Measurements from ENCODE around the gene SHC3. TPM values are rescaled to one million over a fixed set of nuclear protein-coding genes. Genes with fewer than 3 reads are reported as not detected.

The SHC3 gene
- total and polyA plus RNA-seq, 2 donors from 2014 or later, result 0.95 to 1.5 TPM

DNA sequence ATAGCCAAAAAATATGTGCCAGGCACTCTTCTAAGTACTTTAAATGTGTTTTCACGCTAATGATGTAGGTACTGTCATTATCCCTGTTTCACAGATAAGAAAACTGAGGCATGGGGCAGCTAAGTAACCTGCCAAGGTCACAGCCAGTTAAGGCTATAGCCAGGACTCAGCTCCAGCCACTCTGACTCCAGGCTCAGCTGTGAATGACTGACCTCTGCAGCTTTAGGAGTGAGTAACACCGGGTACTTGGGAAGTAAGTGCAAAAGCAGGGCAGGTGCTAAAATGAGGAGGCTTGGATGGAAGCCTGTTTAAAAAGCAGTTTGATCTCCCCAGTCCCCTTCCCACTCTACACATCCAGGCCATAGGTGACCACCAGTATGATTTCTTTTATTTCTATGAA lies 10.6 kb upstream of the SHC3 start:
- Histone ChIP-seq H3K4me1 (ENCODE audit: control insufficient read depth in 2 of 3, insufficient read depth in 2 of 3, low read depth in 1 of 3, low read length in 3 of 3) (no peaks in the 10 kb centered on the region), H3K4me3 (ENCODE audit: low read length in 3 of 3) (no peak overlapping the region), H3K27ac (ENCODE audit: low read depth in 2 of 2, low read length in 2 of 2) (no peak overlapping the region), H3K27me3 (ENCODE audit: control insufficient read depth, insufficient read depth, low read length) (no peaks in the 10 kb centered on the region), H3K9me3 (ENCODE audit: control insufficient read depth in 2 of 3, insufficient read depth in 1 of 3, low read length in 3 of 3) (no peaks in the 10 kb centered on the region), H3K9ac (ENCODE audit: low read length in 3 of 3) (no peak overlapping the region), H3K36me3 (ENCODE audit: control insufficient read depth in 2 of 3, insufficient read depth in 3 of 3, low read length in 3 of 3) (no peaks in the 10 kb centered on the region)
- no peak for FAIRE-seq
- TF ChIP-seq, protein P1, sequence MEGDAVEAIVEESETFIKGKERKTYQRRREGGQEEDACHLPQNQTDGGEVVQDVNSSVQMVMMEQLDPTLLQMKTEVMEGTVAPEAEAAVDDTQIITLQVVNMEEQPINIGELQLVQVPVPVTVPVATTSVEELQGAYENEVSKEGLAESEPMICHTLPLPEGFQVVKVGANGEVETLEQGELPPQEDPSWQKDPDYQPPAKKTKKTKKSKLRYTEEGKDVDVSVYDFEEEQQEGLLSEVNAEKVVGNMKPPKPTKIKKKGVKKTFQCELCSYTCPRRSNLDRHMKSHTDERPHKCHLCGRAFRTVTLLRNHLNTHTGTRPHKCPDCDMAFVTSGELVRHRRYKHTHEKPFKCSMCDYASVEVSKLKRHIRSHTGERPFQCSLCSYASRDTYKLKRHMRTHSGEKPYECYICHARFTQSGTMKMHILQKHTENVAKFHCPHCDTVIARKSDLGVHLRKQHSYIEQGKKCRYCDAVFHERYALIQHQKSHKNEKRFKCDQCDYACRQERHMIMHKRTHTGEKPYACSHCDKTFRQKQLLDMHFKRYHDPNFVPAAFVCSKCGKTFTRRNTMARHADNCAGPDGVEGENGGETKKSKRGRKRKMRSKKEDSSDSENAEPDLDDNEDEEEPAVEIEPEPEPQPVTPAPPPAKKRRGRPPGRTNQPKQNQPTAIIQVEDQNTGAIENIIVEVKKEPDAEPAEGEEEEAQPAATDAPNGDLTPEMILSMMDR (IDR thresholded peaks at IDR 0.05; ENCODE audit: borderline replicate concordance, extremely low read depth, insufficient read depth), result no peak
- intact Hi-C loops (cut with DNase I), result no loop called here
- DNase-seq, result no peak

DNA sequence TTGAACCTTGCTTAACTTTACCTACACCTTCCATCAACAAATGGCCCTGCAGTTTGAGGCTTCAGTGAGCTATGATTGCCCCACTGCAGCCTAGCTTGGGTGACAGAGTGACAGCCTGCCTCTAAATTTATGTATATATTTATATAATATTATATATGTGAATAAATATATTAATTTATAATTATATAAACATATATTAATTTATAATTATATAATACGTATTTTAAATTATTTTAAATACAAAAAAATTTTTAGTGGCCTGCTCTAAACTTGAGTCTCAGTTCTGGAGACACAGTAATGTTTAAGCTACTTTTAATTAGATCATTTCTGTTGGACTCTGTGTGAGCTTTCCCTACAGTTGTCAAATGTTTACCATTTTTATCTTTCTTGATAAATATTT lies 9.3 kb upstream of the SHC3 start:
- FAIRE-seq, result no peak
- TF ChIP-seq, protein P1 (IDR thresholded peaks at IDR 0.05; ENCODE audit: borderline replicate concordance, extremely low read depth, insufficient read depth), result no peak
- no peak overlapping the region for H3K4me3 ChIP-seq (ENCODE audit: low read length in 3 of 3)

DNA sequence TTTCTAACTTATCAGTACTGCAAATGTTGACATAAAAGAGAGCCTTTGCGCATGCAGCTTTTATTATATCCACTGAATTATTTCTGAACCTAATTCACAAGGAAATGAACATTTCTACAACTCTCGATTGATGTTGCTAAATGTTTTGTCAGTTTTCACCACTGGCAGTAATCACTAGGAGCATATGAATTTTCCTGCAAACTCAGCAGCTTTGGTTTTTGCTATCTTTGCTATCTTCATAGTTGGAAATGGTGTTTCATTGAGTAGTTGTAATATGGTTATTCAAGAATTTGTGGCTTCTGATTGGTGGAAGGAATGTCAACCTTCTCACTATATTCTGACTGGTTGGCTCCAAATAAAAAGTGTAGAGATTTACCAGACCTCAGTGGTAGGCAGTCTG lies 8.9 kb upstream of the SHC3 start:
- H3K27me3 ChIP-seq (ENCODE audit: control insufficient read depth, insufficient read depth, low read length), result no peaks in the 10 kb centered on the region
- H3K4me1 ChIP-seq (ENCODE audit: control insufficient read depth in 2 of 3, insufficient read depth in 2 of 3, low read depth in 1 of 3, low read length in 3 of 3), result no peaks in the 10 kb centered on the region
- TF ChIP-seq, protein P1 (IDR thresholded peaks at IDR 0.05; ENCODE audit: borderline replicate concordance, extremely low read depth, insufficient read depth), result no peak
- H3K36me3 ChIP-seq (ENCODE audit: control insufficient read depth in 2 of 3, insufficient read depth in 3 of 3, low read length in 3 of 3), result no peaks in the 10 kb centered on the region
- H3K27ac ChIP-seq (ENCODE audit: low read depth in 2 of 2, low read length in 2 of 2), result no peak overlapping the region
- H3K9me3 ChIP-seq (ENCODE audit: control insufficient read depth in 2 of 3, insufficient read depth in 1 of 3, low read length in 3 of 3), result no peaks in the 10 kb centered on the region
- DNase-seq (no peak), FAIRE-seq (no peak)
- no peak overlapping the region for H3K4me3 ChIP-seq (ENCODE audit: low read length in 3 of 3)
- intact Hi-C loops (cut with DNase I), result no loop called here
- H3K9ac ChIP-seq (ENCODE audit: low read length in 3 of 3), result no peak overlapping the region

More for the DNA sequence above, 9.3 kb upstream of the SHC3 start:
- no peaks in the 10 kb centered on the region for H3K4me1 ChIP-seq (ENCODE audit: control insufficient read depth in 2 of 3, insufficient read depth in 2 of 3, low read depth in 1 of 3, low read length in 3 of 3)
- no peak overlapping the region for H3K27ac ChIP-seq (ENCODE audit: low read depth in 2 of 2, low read length in 2 of 2)
- no peaks in the 10 kb centered on the region for H3K9me3 ChIP-seq (ENCODE audit: control insufficient read depth in 2 of 3, insufficient read depth in 1 of 3, low read length in 3 of 3)
- H3K36me3 ChIP-seq (ENCODE audit: control insufficient read depth in 2 of 3, insufficient read depth in 3 of 3, low read length in 3 of 3), result no peaks in the 10 kb centered on the region
- intact Hi-C loops (cut with DNase I), result no loop called here
- H3K27me3 ChIP-seq (ENCODE audit: control insufficient read depth, insufficient read depth, low read length), result no peaks in the 10 kb centered on the region
- H3K9ac ChIP-seq (ENCODE audit: low read length in 3 of 3), result no peak overlapping the region
- DNase-seq, result no peak

DNA sequence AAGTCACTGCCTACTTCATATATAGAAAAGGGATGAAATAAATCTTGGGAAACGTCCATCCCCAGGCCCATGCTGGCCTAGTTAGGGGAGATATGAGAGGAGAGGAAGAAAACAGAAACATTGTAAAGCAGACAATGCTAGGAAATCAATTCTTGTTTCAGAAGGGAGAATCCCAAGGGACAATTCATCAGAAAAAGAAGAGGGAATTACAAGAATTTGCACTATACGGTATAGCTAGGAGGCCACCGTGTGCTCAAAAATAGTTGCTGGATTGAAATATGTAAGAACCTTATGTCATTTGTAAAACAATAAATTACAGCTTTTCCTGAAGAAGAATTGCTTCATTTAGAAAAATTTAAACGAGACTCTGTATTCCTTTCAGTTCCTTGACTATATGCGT lies 8.3 kb upstream of the SHC3 start:
- intact Hi-C loops (cut with DNase I), result no loop called here
- H3K4me3 ChIP-seq (ENCODE audit: low read length in 3 of 3), result no peak overlapping the region
- no peak for FAIRE-seq
- TF ChIP-seq, protein P1 (IDR thresholded peaks at IDR 0.05; ENCODE audit: borderline replicate concordance, extremely low read depth, insufficient read depth), result no peak
- no peaks in the 10 kb centered on the region for H3K36me3 ChIP-seq (ENCODE audit: control insufficient read depth in 2 of 3, insufficient read depth in 3 of 3, low read length in 3 of 3)
- no peaks in the 10 kb centered on the region for H3K4me1 ChIP-seq (ENCODE audit: control insufficient read depth in 2 of 3, insufficient read depth in 2 of 3, low read depth in 1 of 3, low read length in 3 of 3)
- no peaks in the 10 kb centered on the region for H3K27me3 ChIP-seq (ENCODE audit: control insufficient read depth, insufficient read depth, low read length)
- H3K9me3 ChIP-seq (ENCODE audit: control insufficient read depth in 2 of 3, insufficient read depth in 1 of 3, low read length in 3 of 3), result no peaks in the 10 kb centered on the region
- no peak overlapping the region for H3K27ac ChIP-seq (ENCODE audit: low read depth in 2 of 2, low read length in 2 of 2)
- DNase-seq, result no peak
- H3K9ac ChIP-seq (ENCODE audit: low read length in 3 of 3), result no peak overlapping the region

Data from kidney (tissue), 14 donors.